Fibroblast of lung (primary cell): ENCODE results near the gene HBQ1.

Experiments used
- CTCF ChIP-seq, 2 donors: IDR thresholded peaks in 1 of 2; conservative IDR thresholded peaks in 1 of 2; 1 replicate in 1 of 2; 2 replicates in 1 of 2; pipeline ENCODE4 v1.5.1; 2011 to 2012; ENCODE audit warnings: low read length in 2 of 2, control low read depth in 1 of 2, inconsistent platforms in 1 of 2, low read depth in 1 of 2, mild to moderate bottlenecking in 1 of 2
- EZH2 ChIP-seq: IDR thresholded peaks from 2 replicates; pipeline ENCODE4 v1.5.1; 2012; ENCODE audit warnings: low read length, control low read depth, mild to moderate bottlenecking; ENCODE audit errors: missing control alignments

- TF ChIP-seq CTCF (conservative IDR thresholded peaks at IDR 0.05 in 1 of 2, IDR thresholded peaks at IDR 0.05 in 1 of 2; ENCODE audit: low read depth in 1 of 2, low read length in 2 of 2) (no peak), EZH2 (no peak)
Observed at GRCh38 chr16:162271-162991, 17.8 kb upstream of the HBQ1 start.
